Measurements from ENCODE around the gene RAE1.

RAE1 gene

DNA sequence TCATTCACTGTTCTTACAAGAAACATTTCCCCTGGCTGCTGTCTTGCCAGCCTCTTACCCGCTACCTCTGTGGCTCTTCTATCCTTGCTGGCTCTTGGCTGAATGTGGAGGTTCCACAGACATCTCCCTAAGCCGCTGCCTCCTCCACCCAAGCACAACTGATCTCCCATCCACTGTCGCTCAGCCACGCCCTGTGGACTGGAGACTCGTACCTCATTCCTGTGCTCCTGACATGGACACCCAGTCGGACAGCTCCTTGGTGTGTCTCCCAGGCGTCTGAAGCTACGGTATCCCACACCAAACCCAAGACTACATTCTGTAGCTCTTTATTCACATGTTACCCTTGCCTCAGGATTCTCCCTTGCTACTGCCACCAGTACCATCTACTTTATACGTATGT lies 19.3 kb downstream of the RAE1 start:
- H3K4me3 ChIP-seq (ENCODE audit: control insufficient read depth, low read depth, low read length): no peak overlapping the region
- TF ChIP-seq, protein P1, sequence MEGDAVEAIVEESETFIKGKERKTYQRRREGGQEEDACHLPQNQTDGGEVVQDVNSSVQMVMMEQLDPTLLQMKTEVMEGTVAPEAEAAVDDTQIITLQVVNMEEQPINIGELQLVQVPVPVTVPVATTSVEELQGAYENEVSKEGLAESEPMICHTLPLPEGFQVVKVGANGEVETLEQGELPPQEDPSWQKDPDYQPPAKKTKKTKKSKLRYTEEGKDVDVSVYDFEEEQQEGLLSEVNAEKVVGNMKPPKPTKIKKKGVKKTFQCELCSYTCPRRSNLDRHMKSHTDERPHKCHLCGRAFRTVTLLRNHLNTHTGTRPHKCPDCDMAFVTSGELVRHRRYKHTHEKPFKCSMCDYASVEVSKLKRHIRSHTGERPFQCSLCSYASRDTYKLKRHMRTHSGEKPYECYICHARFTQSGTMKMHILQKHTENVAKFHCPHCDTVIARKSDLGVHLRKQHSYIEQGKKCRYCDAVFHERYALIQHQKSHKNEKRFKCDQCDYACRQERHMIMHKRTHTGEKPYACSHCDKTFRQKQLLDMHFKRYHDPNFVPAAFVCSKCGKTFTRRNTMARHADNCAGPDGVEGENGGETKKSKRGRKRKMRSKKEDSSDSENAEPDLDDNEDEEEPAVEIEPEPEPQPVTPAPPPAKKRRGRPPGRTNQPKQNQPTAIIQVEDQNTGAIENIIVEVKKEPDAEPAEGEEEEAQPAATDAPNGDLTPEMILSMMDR (conservative IDR thresholded peaks at IDR 0.05; ENCODE audit: control insufficient read depth, insufficient read depth, low read depth, low read length): no peak
- no peak for DNase-seq (ENCODE audit: low read depth)

DNA sequence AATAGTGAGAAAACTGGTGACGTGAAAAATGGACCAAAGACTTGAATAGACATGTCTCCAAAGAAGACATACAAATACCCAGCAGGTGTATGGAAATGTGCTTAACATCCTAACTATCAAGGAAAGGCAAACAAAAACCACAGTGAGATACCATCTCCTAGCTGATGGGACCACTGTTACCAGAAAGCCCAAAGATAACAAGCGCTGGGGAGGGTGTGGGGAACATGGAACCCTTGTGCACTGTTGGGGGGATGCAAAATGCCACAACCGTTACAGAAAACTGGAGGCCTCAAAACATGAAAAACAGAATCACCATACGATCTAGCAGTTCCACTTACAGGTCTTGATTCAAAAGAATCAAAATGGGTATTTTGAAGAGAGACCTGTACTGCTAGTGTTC lies 20.3 kb downstream of the RAE1 start:
- TF ChIP-seq, protein P1 (conservative IDR thresholded peaks at IDR 0.05; ENCODE audit: control insufficient read depth, insufficient read depth, low read depth, low read length): no peak
- no peak for DNase-seq (ENCODE audit: low read depth)
- no peak overlapping the region for H3K4me3 ChIP-seq (ENCODE audit: control insufficient read depth, low read depth, low read length)

DNA sequence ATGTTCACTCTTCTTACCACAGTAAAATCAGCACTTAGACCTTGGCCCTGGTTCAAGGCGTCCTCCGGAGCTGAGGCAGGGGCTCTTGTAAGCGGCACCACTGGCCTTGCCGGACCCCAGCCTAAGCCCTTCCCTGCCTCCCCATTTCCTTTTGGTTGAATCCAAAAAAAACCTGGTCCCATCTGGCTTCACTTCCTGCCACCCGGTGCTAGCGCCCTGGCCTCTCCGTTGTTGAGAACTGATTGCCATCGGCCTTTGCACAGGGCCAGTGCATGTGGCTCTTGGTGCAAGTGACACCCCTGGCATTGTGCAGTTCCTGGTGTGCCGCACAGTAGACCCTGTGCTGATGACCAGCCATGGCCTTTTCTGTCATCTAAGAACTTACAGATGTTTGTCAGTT lies 21.1 kb downstream of the RAE1 start:
- H3K4me3 ChIP-seq (ENCODE audit: control insufficient read depth, low read depth, low read length): no peak overlapping the region
- TF ChIP-seq, protein P1 (conservative IDR thresholded peaks at IDR 0.05; ENCODE audit: control insufficient read depth, insufficient read depth, low read depth, low read length): no peak
- no peak for DNase-seq (ENCODE audit: low read depth)

DNA sequence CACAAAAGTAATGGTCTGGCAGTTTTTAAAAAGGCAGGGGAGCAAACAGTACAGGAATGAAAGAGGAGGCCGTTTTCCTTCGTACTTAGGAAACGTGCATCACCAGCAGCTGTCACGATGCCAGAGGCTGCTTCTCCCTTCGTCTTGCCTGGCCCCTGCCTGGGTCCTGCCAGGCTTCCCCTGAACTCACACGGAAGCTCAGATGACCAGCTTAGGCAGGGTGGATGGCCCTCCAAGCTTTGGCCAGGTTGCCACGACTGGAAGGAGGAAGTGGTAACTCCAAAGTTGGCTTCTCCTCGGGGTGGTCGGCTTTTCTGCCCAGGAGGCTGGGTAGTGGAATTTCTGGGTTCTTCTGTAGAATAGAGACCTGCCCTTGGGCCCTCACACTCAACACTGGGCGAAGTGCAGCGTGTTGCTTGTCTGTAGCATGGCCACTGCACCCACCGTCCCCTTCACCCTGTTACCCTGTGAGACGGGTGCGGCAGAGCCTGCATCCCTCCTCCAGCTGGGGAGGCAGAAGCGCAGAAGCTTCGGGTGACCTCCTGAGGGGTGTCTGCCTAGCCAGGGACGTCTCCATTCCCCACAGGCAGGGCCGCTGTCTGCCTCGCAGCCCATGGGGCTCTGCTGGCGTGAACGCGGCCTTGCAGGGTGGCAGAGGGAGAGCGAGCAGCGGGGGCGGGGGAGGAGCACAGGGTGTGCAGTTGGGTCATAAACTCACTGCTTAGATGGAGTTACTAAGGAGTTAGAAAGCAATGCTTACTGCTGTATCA lies 21.7 kb downstream of the RAE1 start:
- TF ChIP-seq, protein P1 (conservative IDR thresholded peaks at IDR 0.05; ENCODE audit: control insufficient read depth, insufficient read depth, low read depth, low read length): no peak
- no peak overlapping the region for H3K4me3 ChIP-seq (ENCODE audit: control insufficient read depth, low read depth, low read length)
- no peak for DNase-seq (ENCODE audit: low read depth)

DNA sequence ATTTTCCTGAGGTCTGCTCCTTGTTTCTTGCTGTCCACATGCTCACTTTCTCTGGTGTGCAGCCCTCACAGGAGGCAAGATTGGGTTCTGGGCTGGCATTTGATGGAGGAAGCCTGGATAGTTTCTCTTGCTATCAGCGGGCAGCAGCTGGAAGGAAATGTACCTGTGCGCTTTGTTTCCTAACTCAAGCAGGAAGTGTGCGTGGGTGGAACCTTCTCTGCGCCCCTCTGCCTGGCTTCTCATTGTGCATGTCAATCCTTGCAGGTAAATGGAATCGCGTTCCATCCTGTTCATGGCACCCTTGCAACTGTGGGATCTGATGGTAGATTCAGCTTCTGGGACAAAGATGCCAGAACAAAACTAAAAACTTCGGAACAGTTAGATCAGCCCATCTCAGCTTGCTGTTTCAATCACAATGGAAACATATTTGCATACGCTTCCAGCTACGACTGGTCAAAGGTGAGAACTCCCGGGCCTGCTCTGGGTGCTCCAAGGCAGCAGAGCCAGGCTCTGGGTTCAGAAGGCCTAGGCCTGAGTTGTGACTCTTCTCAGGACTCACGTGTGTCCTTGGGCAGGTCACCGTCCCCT lies 23.4 kb downstream of the RAE1 start:
- TF ChIP-seq, protein P1 (conservative IDR thresholded peaks at IDR 0.05; ENCODE audit: control insufficient read depth, insufficient read depth, low read depth, low read length): no peak
- no peak overlapping the region for H3K4me3 ChIP-seq (ENCODE audit: control insufficient read depth, low read depth, low read length)
- DNase-seq (ENCODE audit: low read depth): no peak

DNA sequence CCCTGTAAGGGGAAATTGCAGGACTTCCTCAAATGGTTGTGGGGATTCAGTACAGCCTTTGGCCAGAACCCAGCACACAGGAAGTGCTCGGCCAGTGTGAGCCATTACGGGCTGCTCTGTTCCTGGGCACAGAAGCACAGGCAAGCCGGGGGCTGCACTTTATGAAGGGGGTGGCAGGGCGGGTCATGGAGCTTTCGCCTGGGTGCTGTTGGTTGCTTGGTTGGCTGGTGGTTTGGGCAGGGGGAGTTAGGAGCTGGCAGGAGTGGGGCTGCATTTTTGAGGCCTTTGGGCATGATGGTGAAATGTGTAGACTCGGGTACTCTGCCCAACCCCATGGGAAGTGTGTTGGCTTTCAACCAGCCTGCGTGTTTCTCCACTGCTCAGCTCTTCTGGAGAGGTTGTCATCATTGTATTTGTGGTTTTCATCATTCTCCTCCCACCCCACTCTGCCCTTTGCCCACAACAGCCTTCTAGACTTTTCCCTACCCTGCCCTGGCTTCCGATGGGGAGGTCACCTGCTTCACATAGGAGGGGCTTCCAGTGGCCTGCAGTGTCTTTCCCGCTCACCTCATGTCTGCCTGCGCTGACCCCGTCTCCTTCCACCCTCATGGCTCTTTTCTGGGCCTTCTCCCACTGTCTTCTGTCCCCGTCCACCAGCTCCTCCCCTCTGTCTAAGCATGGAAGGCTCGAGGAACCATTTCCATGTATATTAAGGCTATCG lies 24.0 kb downstream of the RAE1 start:
- DNase-seq (ENCODE audit: low read depth): no peak
- TF ChIP-seq, protein P1 (conservative IDR thresholded peaks at IDR 0.05; ENCODE audit: control insufficient read depth, insufficient read depth, low read depth, low read length): no peak
- no peak overlapping the region for H3K4me3 ChIP-seq (ENCODE audit: control insufficient read depth, low read depth, low read length)

Measured in fibroblast of mammary gland (primary cell).